ENCODE results near the gene LRFN5.
A peak's percentile ranks its signal among the peaks of the same experiment; 100 is the strongest.

Gene LRFN5

DNA sequence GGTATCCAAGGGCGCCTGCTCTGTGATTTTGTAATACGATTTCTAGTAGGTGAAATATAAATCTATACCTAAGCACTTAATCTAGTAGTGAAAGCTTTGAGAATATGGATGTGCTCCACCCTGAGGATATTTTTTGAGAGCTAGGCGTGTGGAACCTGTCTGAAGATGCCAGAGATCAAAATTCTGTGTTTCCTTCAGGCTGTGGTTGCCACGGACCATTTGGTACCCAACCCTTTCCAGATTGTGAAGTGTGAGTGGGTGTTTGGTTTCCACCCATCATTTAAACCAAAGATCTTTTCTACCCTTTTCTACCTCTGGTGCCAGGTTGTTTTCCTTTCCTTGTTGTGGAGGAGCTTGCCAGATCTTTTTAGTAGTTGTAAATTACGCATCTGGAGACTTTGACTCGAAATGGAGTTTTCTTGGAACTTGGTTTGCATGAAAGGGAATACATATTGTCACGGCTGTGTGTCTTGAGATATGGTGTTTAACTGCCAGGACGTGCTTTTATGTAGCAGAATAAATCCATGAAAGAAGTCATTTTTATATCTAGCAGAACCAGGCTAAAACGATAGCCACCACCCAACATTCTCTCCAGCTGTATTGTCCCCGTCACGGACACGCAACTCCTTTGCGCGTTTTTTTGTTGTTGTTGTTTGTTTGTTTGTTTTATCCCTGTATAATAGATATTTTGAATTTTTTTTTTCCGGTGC, 2.2 kb downstream of the LRFN5 start:
- TF ChIP-seq POLR2A (IDR thresholded peaks at IDR 0.05; ENCODE audit: low read depth, low read length): no peak
- no peak for DNase-seq (ENCODE audit: insufficient read length, low spot score)
- FAIRE-seq: no peak

DNA sequence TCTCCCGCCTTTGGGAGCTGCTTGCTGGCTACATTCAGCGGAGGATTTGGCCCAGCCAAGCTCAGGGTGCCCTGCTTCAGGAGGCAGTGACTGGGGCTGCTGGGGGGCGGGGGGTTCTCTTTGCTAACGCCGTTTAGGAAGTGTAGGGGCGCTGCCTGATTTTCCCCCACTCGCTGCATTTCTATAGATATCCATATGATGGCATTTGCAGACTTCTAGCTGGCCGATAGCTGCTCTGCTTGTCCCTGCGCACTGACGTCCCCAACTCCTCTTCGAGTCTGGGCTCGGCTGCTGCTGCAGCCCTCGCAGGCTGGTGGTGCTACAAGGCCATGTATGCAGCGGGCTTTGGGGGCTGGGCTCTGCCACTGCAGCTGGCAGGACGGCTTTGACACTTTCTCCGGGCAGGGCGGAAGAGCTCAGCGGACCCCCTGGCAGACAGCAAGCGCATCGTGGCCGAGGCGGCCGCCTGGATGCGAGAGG, 3.1 kb downstream of the LRFN5 start:
- TF ChIP-seq POLR2A (IDR thresholded peaks at IDR 0.05; ENCODE audit: low read depth, low read length): no peak
- FAIRE-seq (no peak), DNase-seq (ENCODE audit: insufficient read length, low spot score) (peak; percentile 35)

GRCh38 chr14:41615011-41615595, 8.4 kb downstream of the LRFN5 start:
- no peak for TF ChIP-seq POLR2A (IDR thresholded peaks at IDR 0.05; ENCODE audit: low read depth, low read length)
- FAIRE-seq (no peak), DNase-seq (ENCODE audit: insufficient read length, low spot score) (no peak)

DNA sequence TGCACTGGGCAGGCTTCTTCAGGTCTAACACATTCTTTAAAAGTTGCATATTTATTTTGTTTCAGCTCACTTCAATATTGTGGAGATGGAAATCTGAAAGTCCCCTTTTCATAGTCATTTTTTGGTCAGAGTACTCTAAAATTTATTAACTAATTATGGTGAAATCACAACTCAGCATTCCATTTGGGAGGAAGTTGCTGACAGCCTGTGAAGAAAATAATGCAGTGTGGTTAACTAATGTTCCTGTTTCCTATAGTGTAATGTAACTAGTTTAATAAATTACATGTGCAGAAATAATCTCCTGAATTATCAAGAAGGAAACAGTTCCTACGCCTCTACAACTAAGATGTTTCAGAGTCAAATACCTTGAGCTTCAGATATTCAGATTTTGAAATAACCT, 17.1 kb downstream of the LRFN5 start:
- DNase-seq (ENCODE audit: insufficient read length, low spot score) (no peak), FAIRE-seq (no peak)
- no peak for TF ChIP-seq POLR2A (IDR thresholded peaks at IDR 0.05; ENCODE audit: low read depth, low read length)

- no peak for TF ChIP-seq POLR2A (IDR thresholded peaks at IDR 0.05; ENCODE audit: low read depth, low read length)
- DNase-seq (ENCODE audit: insufficient read length, low spot score) (no peak), FAIRE-seq (no peak)
Observed at GRCh38 chr14:41629876-41630275, 23.2 kb downstream of the LRFN5 start.

DNA sequence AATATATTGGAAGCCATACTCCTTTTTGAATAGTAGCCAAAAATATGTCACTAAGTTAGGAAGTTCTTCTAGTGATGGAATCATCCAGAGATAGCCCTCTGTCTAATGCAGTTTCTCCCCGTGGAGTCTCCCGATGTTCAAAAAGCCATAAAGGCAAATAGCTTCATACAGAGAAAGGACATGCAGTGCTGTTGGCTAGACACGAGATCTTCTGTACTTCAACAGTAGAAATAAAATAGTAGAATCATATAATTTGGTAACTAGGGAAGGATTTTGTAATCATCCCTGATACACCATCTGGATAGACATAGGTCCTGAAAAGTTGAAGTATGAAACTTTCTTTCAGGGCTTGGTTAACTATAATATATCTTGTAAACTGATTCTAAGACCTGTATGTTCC, 27.6 kb downstream of the LRFN5 start:
- DNase-seq (ENCODE audit: insufficient read length, low spot score) (no peak), FAIRE-seq (no peak)
- no peak for TF ChIP-seq POLR2A (IDR thresholded peaks at IDR 0.05; ENCODE audit: low read depth, low read length)

DNA sequence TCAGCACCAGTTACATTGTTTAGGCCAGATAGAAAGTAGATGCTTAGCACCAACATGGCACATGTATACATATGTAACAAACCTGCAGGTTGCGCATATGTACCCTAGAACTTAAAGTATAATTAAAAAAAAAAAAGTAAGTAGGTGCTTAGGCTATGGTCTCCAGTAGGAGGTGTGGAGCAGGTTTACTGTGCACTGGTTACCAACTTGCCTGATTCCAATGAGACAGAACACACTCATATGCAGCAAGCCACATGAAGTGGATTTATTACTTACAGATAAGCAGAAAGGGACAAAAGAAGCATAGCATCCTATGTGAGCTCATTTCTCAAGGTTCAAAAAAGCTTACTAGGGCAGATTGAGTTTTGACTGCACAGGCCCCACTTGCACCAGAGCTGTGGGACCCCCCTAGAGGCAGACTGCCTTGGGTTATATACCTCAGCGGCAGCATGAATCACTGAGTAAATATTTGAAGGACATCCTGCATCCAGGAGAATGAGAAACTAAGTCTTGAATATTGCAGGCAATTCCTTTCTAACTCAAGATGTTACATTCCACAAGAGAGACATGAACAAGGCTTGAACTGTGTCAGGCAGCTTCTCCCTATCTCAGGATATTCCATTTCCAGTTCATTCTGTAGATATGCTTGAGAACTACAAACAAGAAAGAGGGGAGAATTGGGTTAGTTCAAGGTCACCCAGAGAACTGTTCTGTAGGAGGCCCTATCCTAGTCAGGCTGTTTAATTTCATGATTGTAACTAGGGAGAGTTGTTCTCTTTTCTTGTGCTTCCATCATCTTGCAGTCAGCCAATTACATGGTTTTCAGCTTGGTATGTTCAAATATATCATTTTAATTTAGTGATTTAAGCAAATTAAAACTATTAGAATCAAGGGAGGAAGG, 30.1 kb downstream of the LRFN5 start:
- no peak for FAIRE-seq
- DNase-seq (ENCODE audit: insufficient read length, low spot score): no peak

DNA sequence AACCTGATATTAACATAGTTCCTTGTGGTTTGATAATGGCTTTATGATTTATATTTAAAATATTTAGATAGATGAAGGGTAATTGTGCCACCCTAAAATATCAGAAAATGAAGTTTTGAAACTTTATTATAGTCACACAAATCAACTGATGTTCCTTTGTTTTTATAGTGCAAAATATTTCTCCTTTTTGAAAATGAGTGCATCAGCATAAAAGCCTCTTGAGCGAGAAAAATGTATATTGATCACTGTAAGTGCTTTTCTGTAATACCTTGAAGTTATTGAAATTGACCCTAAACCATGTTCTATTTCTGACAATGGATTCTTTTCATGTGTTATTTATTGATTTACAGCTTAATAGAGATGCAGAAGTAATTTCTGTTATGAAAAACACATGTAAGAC, 35.0 kb downstream of the LRFN5 start:
- DNase-seq (ENCODE audit: insufficient read length, low spot score): no peak
- FAIRE-seq: no peak
- no peak for TF ChIP-seq POLR2A (IDR thresholded peaks at IDR 0.05; ENCODE audit: low read depth, low read length)

More for the DNA sequence above, 30.1 kb downstream of the LRFN5 start:
- TF ChIP-seq POLR2A (IDR thresholded peaks at IDR 0.05; ENCODE audit: low read depth, low read length): no peak

DNA sequence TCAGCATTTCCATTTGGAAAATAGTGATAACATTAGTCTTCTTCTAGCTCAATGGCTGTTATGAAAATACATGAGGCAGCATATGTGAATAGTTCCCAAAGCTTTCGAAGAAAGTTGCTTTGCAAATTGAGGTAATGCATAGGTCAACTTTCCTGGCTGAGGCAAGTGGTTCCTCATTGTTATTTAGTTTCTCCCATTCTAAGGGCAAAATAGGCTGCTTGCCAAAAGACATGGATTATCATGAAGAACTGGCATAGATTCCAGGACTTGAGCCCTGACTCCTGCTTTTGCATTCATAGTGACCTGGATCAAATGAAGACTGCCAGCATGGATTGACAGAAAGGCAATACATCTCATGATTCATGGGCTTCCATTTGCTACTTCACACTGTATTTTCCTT, 35.7 kb downstream of the LRFN5 start:
- no peak for FAIRE-seq
- no peak for TF ChIP-seq POLR2A (IDR thresholded peaks at IDR 0.05; ENCODE audit: low read depth, low read length)

GRCh38 chr14:41642789-41643188, 36.1 kb downstream of the LRFN5 start:
- DNase-seq (ENCODE audit: insufficient read length, low spot score) (no peak), FAIRE-seq (no peak)
- no peak for TF ChIP-seq POLR2A (IDR thresholded peaks at IDR 0.05; ENCODE audit: low read depth, low read length)

More for the DNA sequence above, 35.7 kb downstream of the LRFN5 start:
- no peak for DNase-seq (ENCODE audit: insufficient read length, low spot score)

DNA sequence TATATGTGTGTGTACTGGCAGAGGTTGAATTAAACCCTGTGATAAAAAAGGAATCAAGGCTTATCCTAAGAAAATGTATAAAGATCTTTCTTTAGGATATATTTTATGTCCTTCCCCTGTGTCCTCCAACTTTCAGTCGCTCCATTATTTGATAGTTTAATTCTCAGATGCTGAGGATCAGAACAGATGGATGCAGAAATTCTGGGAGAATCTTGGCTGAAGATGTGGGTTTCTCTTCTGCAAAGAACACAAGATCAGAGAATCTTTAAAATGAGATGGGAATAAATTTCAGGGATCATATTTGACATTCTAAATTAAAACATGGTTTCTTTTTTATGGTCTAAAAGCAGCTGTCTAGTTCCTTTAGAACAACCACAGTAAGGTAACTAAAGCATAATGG, 37.9 kb downstream of the LRFN5 start:
- no peak for TF ChIP-seq POLR2A (IDR thresholded peaks at IDR 0.05; ENCODE audit: low read depth, low read length)
- DNase-seq (ENCODE audit: insufficient read length, low spot score): no peak
- FAIRE-seq: no peak

DNA sequence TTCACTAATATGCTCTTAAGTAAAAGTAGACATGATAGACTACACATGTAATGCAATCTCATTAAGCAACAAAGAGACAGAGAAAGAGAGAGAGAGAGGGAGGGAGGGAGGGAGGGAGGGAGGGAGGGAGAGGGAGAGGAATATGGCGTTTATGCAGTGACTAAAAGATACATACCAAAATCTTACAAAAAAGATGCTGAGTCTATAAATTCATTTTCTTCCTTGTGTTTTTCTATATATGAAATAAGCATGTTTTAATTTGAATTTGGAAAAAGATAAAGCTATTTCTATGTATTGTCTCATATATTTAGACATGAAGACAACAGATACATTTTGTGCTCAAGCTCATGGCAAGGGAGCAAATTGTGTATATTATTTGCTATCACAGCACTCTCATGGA, 44.1 kb downstream of the LRFN5 start:
- no peak for TF ChIP-seq POLR2A (IDR thresholded peaks at IDR 0.05; ENCODE audit: low read depth, low read length)
- FAIRE-seq: no peak
- DNase-seq (ENCODE audit: insufficient read length, low spot score): no peak

GRCh38 chr14:41654196-41654595, 47.5 kb downstream of the LRFN5 start:
- FAIRE-seq (no peak), DNase-seq (ENCODE audit: insufficient read length, low spot score) (no peak)
- TF ChIP-seq POLR2A (IDR thresholded peaks at IDR 0.05; ENCODE audit: low read depth, low read length): no peak

DNA sequence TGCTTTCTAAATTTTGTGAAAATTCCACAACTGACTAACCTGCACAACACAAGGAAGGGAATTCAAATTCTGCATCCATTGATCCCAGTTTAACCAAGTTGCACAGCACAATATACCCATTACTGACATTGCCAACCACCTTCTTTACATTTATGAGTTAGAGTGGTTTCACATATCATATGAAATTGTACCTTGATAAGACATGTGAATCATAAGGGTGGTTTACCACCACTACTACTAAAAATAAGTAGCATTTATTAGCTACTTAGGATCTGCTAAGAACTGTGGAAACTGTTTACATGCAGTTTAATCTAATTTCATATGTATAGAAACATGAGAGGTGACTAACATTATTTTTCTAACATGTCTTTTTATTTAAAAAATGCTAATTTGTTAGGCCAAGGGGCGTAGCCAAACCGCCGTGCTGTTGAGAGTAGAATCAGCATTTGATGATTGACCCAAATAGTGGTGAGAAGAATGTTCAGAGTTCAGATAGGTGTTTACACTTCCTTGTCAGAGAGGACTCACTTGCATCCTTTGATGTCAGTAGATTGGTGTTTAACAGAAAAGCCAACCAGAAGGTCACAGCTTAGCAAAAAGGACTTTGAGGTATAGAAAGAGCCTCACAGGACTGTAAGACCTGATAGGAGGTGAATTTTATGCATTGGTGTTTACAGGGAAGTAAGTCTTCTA, 56.2 kb downstream of the LRFN5 start:
- no peak for TF ChIP-seq POLR2A (IDR thresholded peaks at IDR 0.05; ENCODE audit: low read depth, low read length)
- FAIRE-seq (no peak), DNase-seq (ENCODE audit: insufficient read length, low spot score) (no peak)
